T-helper 17 cell (primary cell): ENCODE measurements around the gene PLEKHA6. TPM values are rescaled to one million over a fixed set of nuclear protein-coding genes. Genes with fewer than 3 reads are reported as not detected.

Experiments used
- ATAC-seq: fragments of 150-1000 bp; cut with Tn5 transposase; 2 replicates; pipeline ENCODE4 v1.10.0; 2021; ENCODE audit warnings: mild to moderate bottlenecking, moderate library complexity
- DNase-seq, 3 donors: peaks; one replicate each; pipeline versions ENCODE4 v3.0.0 to v3.0.0-alpha.2; 2020 to 2021
- H3K9me3 ChIP-seq: one replicate; pipeline ENCODE4 v1.7.0; 2013; ENCODE audit warnings: low read length, mild to moderate bottlenecking; ENCODE audit not compliant: control insufficient read depth, poor library complexity, severe bottlenecking
- H3K27ac Mint-ChIP-seq: one replicate; pipeline ENCODE4 v1.8.0; 2022; ENCODE audit warnings: mild to moderate bottlenecking, moderate library complexity, mixed read lengths
- H3K27me3 Mint-ChIP-seq: one replicate; pipeline ENCODE4 v1.8.0; 2022; ENCODE audit warnings: mixed read lengths
- H3K36me3 Mint-ChIP-seq: one replicate; pipeline ENCODE4 v1.8.0; 2022; ENCODE audit warnings: low read depth, mixed read lengths
- H3K4me1 Mint-ChIP-seq: one replicate; pipeline ENCODE4 v1.8.0; 2022; ENCODE audit warnings: mild to moderate bottlenecking, mixed read lengths
- H3K4me3 Mint-ChIP-seq: one replicate; pipeline ENCODE4 v1.8.0; 2022; ENCODE audit warnings: mild to moderate bottlenecking, moderate library complexity, mixed read lengths
- total RNA-seq, 4 donors: library from RNA in 2 of 4; stranded (reverse) in 2 of 4; gene quantifications; one replicate each; pipeline ENCODE4 v1.2.3 and lab custom pipeline; 2022 to 2026

Gene PLEKHA6
- total RNA-seq, 2 donors from 2014 or later, result 0.47 to 0.50 TPM

GRCh38 chr1:204211046-204211445 is 148.7 kb downstream of the PLEKHA6 start:
- Mint-ChIP-seq H3K36me3 (no peaks in the 10 kb centered on the region), H3K4me1 (peaks cover 19% of the 10 kb centered on the region), H3K27ac (no peak overlapping the region), H3K4me3 (no peak overlapping the region), H3K27me3 (peaks cover 32% of the 10 kb centered on the region)
- H3K9me3 ChIP-seq, result no peaks in the 10 kb centered on the region
- DNase-seq (no peak), ATAC-seq (no peak)

DNA sequence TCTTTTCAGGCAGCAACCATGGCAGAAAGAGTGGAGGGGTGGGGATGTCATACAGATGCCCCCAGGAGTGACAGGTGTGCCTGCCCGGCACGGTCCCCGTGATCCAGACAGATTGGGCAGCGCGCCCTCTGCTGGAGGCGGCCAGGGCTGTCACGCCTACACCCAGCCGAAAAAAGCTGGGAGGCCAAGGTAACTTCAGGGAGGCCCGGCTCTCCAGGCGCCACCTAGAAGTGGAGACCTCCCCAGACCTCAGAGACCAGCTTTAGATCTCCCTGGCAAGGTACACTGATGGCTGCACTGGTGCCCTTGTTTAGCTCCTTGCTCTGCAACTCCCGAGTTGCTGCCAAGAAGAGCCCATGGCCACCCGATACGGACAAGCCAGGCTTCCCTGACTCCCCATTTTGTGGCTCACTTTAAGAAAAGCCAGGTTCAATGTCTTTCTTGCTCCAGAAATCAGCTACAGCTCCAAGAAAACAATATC is 152.6 kb downstream of the PLEKHA6 start:
- H3K4me1 Mint-ChIP-seq, result peaks cover 6% of the 10 kb centered on the region
- no peak overlapping the region for H3K4me3 Mint-ChIP-seq

DNA sequence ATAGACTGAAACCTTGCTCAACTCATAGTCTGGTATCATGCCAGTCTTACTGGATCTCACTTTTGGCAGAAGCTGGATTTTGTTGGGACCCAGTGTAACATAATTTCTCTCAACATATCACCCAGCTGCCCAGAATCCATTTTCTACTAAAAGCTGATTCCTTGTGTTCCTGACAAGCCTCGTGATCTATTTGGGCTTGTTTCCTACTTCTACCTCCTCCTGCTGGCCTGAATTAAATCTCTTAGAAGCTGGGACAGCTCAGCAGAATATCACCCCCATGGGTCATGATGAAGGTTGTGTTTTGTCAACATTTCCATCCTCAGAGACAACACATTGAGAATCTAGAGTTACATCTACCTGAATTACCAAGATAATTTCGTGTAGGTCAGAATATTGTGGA is 153.6 kb downstream of the PLEKHA6 start:
- Mint-ChIP-seq H3K36me3 (no peaks in the 10 kb centered on the region), H3K4me1 (peaks cover 6% of the 10 kb centered on the region), H3K4me3 (no peak overlapping the region), H3K27ac (no peak overlapping the region), H3K27me3 (peaks cover 69% of the 10 kb centered on the region)
- DNase-seq (no peak), ATAC-seq (no peak)
- no peaks in the 10 kb centered on the region for H3K9me3 ChIP-seq

More for the DNA sequence above, 152.6 kb downstream of the PLEKHA6 start:
- no peaks in the 10 kb centered on the region for H3K36me3 Mint-ChIP-seq
- H3K9me3 ChIP-seq, result no peaks in the 10 kb centered on the region
- DNase-seq (peak; percentile 52 to 75 (median 61)), ATAC-seq (peak; percentile 94)
- peaks cover 62% of the 10 kb centered on the region for H3K27me3 Mint-ChIP-seq
- H3K27ac Mint-ChIP-seq, result no peak overlapping the region

DNA sequence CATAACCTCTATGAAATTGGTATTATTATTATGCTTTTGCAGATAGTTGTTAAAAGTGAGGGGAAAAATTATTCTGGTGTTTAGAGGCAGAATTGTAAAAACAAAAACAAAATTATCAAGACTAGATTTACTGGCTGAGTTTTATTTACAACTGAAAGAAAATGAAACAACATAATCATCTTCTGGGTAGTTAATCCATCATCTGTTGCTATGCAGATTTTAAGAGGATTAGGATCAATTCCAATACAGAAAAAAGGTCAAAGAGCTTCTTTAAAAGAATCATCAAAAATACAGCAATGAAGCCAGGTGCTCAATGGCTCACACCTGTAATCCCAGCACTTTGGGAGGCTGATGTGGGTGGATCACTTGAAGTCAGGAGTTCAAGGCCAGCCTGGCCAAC is 154.2 kb downstream of the PLEKHA6 start:
- H3K4me3 Mint-ChIP-seq, result no peak overlapping the region
- peaks cover 6% of the 10 kb centered on the region for H3K4me1 Mint-ChIP-seq
- no peak for DNase-seq
- ATAC-seq, result no peak
- H3K36me3 Mint-ChIP-seq, result no peaks in the 10 kb centered on the region
- no peak overlapping the region for H3K27ac Mint-ChIP-seq
- no peaks in the 10 kb centered on the region for H3K9me3 ChIP-seq
- peaks cover 74% of the 10 kb centered on the region for H3K27me3 Mint-ChIP-seq

GRCh38 chr1:204204944-204205343 is 154.8 kb downstream of the PLEKHA6 start:
- H3K27me3 Mint-ChIP-seq, result peaks cover 74% of the 10 kb centered on the region

GRCh38 chr1:204203206-204203767 is 156.4 kb downstream of the PLEKHA6 start:
- ATAC-seq, result no peak
- H3K27me3 Mint-ChIP-seq, result peaks cover 78% of the 10 kb centered on the region
- H3K9me3 ChIP-seq, result no peaks in the 10 kb centered on the region
- H3K36me3 Mint-ChIP-seq, result no peaks in the 10 kb centered on the region
- DNase-seq, result no peak
- no peak overlapping the region for H3K4me3 Mint-ChIP-seq
- no peak overlapping the region for H3K27ac Mint-ChIP-seq
- H3K4me1 Mint-ChIP-seq, result peaks cover 4% of the 10 kb centered on the region

More at GRCh38 chr1:204204944-204205343, 154.8 kb downstream of the PLEKHA6 start:
- DNase-seq, result no peak
- H3K9me3 ChIP-seq, result no peaks in the 10 kb centered on the region
- Mint-ChIP-seq H3K4me1 (peaks cover 4% of the 10 kb centered on the region), H3K27ac (peak overlapping the region; percentile 30), H3K4me3 (no peak overlapping the region), H3K36me3 (no peaks in the 10 kb centered on the region)
- no peak for ATAC-seq

- no peak for DNase-seq
- Mint-ChIP-seq H3K36me3 (no peaks in the 10 kb centered on the region), H3K27me3 (peaks cover 77% of the 10 kb centered on the region), H3K4me1 (peaks cover 4% of the 10 kb centered on the region), H3K4me3 (no peak overlapping the region), H3K27ac (no peak overlapping the region)
- no peak for ATAC-seq
- H3K9me3 ChIP-seq, result no peaks in the 10 kb centered on the region
Measured at GRCh38 chr1:204202481-204202880, 157.2 kb downstream of the PLEKHA6 start.

GRCh38 chr1:204201348-204202040 is 158.2 kb downstream of the PLEKHA6 start:
- ATAC-seq (no peak), DNase-seq (no peak)
- H3K36me3 Mint-ChIP-seq, result no peaks in the 10 kb centered on the region
- H3K27me3 Mint-ChIP-seq, result peaks cover 68% of the 10 kb centered on the region
- H3K4me1 Mint-ChIP-seq, result no peaks in the 10 kb centered on the region
- no peaks in the 10 kb centered on the region for H3K9me3 ChIP-seq
- no peak overlapping the region for H3K4me3 Mint-ChIP-seq
- no peak overlapping the region for H3K27ac Mint-ChIP-seq

GRCh38 chr1:204199579-204199978 is 160.2 kb downstream of the PLEKHA6 start:
- H3K4me1 Mint-ChIP-seq, result peaks cover 4% of the 10 kb centered on the region
- no peaks in the 10 kb centered on the region for H3K9me3 ChIP-seq
- DNase-seq (no peak), ATAC-seq (no peak)
- H3K4me3 Mint-ChIP-seq, result no peak overlapping the region
- H3K36me3 Mint-ChIP-seq, result no peaks in the 10 kb centered on the region
- no peak overlapping the region for H3K27ac Mint-ChIP-seq
- H3K27me3 Mint-ChIP-seq, result peaks cover 50% of the 10 kb centered on the region

GRCh38 chr1:204198348-204199340 is 161.1 kb downstream of the PLEKHA6 start:
- H3K4me3 Mint-ChIP-seq, result no peak overlapping the region
- no peaks in the 10 kb centered on the region for H3K9me3 ChIP-seq
- ATAC-seq, result peak; percentile 30
- peaks cover 50% of the 10 kb centered on the region for H3K27me3 Mint-ChIP-seq
- no peak for DNase-seq
- peak overlapping the region; percentile 82 for H3K27ac Mint-ChIP-seq
- H3K4me1 Mint-ChIP-seq, result peaks cover 7% of the 10 kb centered on the region
- H3K36me3 Mint-ChIP-seq, result no peaks in the 10 kb centered on the region

- H3K9me3 ChIP-seq, result no peaks in the 10 kb centered on the region
- ATAC-seq (no peak), DNase-seq (no peak)
- Mint-ChIP-seq H3K27me3 (peaks cover 49% of the 10 kb centered on the region), H3K27ac (no peak overlapping the region), H3K36me3 (peaks cover 4% of the 10 kb centered on the region), H3K4me3 (no peak overlapping the region), H3K4me1 (peaks cover 7% of the 10 kb centered on the region)
Measured at GRCh38 chr1:204197068-204197467, 162.7 kb downstream of the PLEKHA6 start.

DNA sequence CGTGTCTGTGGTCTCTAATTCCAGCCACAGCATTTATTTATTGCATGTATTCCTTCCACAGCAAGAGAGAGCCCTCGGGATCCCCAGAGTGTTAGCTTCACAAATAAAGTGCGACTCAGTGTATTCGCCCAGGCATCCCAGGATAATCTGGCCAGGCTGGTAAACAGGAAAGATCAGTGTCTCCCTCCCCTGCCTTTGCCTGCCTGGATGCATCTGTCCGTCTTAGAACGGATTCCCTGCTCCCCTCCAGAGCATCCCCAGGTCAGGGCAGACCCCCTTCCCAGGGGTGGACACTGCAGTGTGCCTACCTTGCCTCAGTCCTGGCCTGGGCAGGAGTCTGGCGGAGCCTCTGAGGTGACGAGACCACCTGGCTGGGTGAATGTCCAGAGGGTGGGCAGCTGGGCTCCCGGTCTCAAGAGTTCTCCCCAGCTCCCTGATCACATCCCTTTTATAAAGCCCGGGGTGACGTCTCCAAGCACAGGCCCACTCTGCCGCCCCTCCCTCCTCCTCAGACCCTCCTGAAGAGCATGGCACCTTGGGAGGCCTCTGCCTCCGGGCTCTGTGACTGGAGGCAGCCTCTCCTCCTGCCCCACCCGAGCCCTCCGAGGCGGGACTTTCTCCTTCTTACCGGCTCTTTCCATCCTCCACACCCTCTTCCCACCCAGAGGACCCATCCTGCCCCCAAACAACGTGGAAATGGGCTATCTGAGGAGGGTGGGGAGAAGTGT is 163.5 kb downstream of the PLEKHA6 start, which contains the start of gene KISS1:
KISS1 (minus strand) TSS at position 424 of the 728 bp plus-strand sequence. CDS start 3,615 bp downstream, outside the sequence.
- no peak within 1 kb of the TSS for H3K27ac Mint-ChIP-seq
- DNase-seq, result no peak
- no peak for ATAC-seq
- H3K4me1 Mint-ChIP-seq, result peaks cover 8% of the 10 kb centered on the region
- no peak within 1 kb of the TSS for H3K4me3 Mint-ChIP-seq
- peaks cover 49% of the 10 kb centered on the region for H3K27me3 Mint-ChIP-seq
- H3K9me3 ChIP-seq, result no peaks in the 10 kb centered on the region
- H3K36me3 Mint-ChIP-seq, result peaks cover 4% of the 10 kb centered on the region
